K562 (cell line): Measurements from ENCODE around the gene TUBA1A. TPM values are rescaled to one million over a fixed set of nuclear protein-coding genes. Genes with fewer than 3 reads are reported as not detected.

Experiments
- ATAC-seq: fragments of 200-7000 bp; cut with Tn5 transposase; 3 replicates; pipeline ENCODE4 v1.9.1; 2020; ENCODE audit warnings: moderate library complexity
- BruUV-seq: library from RNA; stranded (reverse); fragments of 400-500 nt; replicated peaks from 2 replicates; lab custom pipeline; 2021; lab: Mats Ljungman, UMichigan
- CTCF ChIA-PET: fragments of 300-600 bp; formaldehyde crosslinking; extraction: SDS; loops from one replicate; lab custom pipeline; 2021; ENCODE audit warnings: low intra/inter-chr PET ratio; lab: Yijun Ruan, JAX
- POLR2A ChIA-PET: fragments of 300-600, 350-650 bp; sonication (Branson Sonifier 250); formaldehyde crosslinking; extraction: SDS; loops from one replicate; lab custom pipeline; 2021; ENCODE audit warnings: antibody characterized with exemption, inconsistent platforms; lab: Yijun Ruan, JAX
- DNase-seq, 4 experiments: peaks; one replicate each; pipeline versions ENCODE4 v3.0.0 to v3.0.0-alpha.2; 2011 to 2018; ENCODE audit warnings: low spot score in 3 of 4, mixed read lengths in 3 of 4; ENCODE audit errors: extremely low read depth in 1 of 4
- FAIRE-seq: peaks from 2 replicates; lab custom pipeline; 2011; peaks lifted over from hg19 to GRCh38; lab: Jason Lieb, UNC
- H2AFZ ChIP-seq: 2 replicates; pipeline ENCODE4 v1.6.0; 2011; ENCODE audit warnings: low read depth, low read length, control low read depth, inconsistent platforms
- H3K27ac ChIP-seq: fragments of 200-600 bp; 3 replicates; pipeline ENCODE4 v1.8.0; 2011; ENCODE audit warnings: low read depth, mild to moderate bottlenecking, control low read depth, inconsistent platforms, low read length, moderate library complexity, mixed read lengths; ENCODE audit errors: extremely low read depth
- H3K27me3 ChIP-seq, 2 experiments: fragments of 300-600 bp in 1 of 2; 2 replicates in 1 of 2; 3 replicates in 1 of 2; pipeline versions ENCODE4 v1.6.0 to v1.8.0; 2011; ENCODE audit warnings: inconsistent platforms in 2 of 2, low read length in 2 of 2, mild to moderate bottlenecking in 1 of 2, mixed read lengths in 1 of 2, moderate library complexity in 1 of 2; ENCODE audit not compliant: control insufficient read depth in 2 of 2, insufficient read depth in 2 of 2
- H3K36me3 ChIP-seq: fragments of 300-600 bp; 3 replicates; pipeline ENCODE4 v1.8.0; 2011; ENCODE audit warnings: mild to moderate bottlenecking, low read length, inconsistent platforms; ENCODE audit not compliant: control insufficient read depth, insufficient read depth
- H3K4me1 ChIP-seq, 2 experiments: fragments of 200-600 bp in 1 of 2; replicated peaks in 1 of 2; 2 replicates in 1 of 2; 3 replicates in 1 of 2; pipeline versions ENCODE4 v1.5.1 to v1.8.0; 2011; ENCODE audit warnings: inconsistent platforms in 2 of 2, low read length in 2 of 2, mild to moderate bottlenecking in 1 of 2, mixed read lengths in 1 of 2, moderate library complexity in 1 of 2; ENCODE audit not compliant: control insufficient read depth in 2 of 2, insufficient read depth in 2 of 2
- H3K4me2 ChIP-seq: 2 replicates; pipeline ENCODE4 v1.6.1; 2011; ENCODE audit warnings: low read length, control low read depth, inconsistent platforms, mixed read lengths; ENCODE audit not compliant: insufficient read depth
- H3K4me3 ChIP-seq: fragments of 200-600 bp; sonication (generic), shearing (Covaris generic); 2 replicates; pipeline ENCODE4 v1.5.1; 2016; ENCODE audit warnings: control low read depth, inconsistent platforms
- H3K79me2 ChIP-seq: fragments of 200-600 bp; 3 replicates; pipeline ENCODE4 v1.8.0; 2011; ENCODE audit warnings: low read length, inconsistent platforms; ENCODE audit not compliant: control insufficient read depth, insufficient read depth
- H3K9ac ChIP-seq, 2 experiments: 2 replicates each; pipeline versions ENCODE4 v1.6.0 to v1.6.1; 2011; ENCODE audit warnings: low read depth in 2 of 2, low read length in 2 of 2, control low read depth in 1 of 2, inconsistent platforms in 1 of 2, mild to moderate bottlenecking in 1 of 2, mixed read lengths in 1 of 2; ENCODE audit not compliant: insufficient read depth in 1 of 2
- H3K9me1 ChIP-seq: one replicate; pipeline ENCODE4 v1.6.0; 2011; ENCODE audit warnings: inconsistent platforms, mild to moderate bottlenecking, low read length, moderate library complexity; ENCODE audit not compliant: control insufficient read depth, insufficient read depth
- H3K9me3 ChIP-seq: replicated peaks from 2 replicates; pipeline ENCODE4 v1.5.1; 2011; ENCODE audit warnings: low read depth, low read length, inconsistent platforms; ENCODE audit not compliant: control insufficient read depth, insufficient read depth
- H4K20me1 ChIP-seq: replicated peaks from 2 replicates; pipeline ENCODE4 v1.6.1; 2011; ENCODE audit warnings: low read length, inconsistent platforms, mixed read lengths; ENCODE audit not compliant: control insufficient read depth, insufficient read depth
- ARID1B ChIP-seq: fragments of 450-650 bp; IDR thresholded peaks from 2 replicates; pipeline ENCODE4 v1.6.1; 2016; ENCODE audit warnings: antibody characterized with exemption, mild to moderate bottlenecking, inconsistent platforms
- CREB1 ChIP-seq, 2 experiments: sonication (generic) in 1 of 2; formaldehyde crosslinking in 1 of 2; IDR thresholded peaks; 2 replicates each; pipeline versions ENCODE4 v1.6.1 to v1.8.0; 2012 to 2022; ENCODE audit warnings: inconsistent platforms in 1 of 2, mild to moderate bottlenecking in 1 of 2, missing genetic modification reagents in 1 of 2, moderate library complexity in 1 of 2
- DACH1 ChIP-seq: fragments of 450-650 bp; IDR thresholded peaks from 2 replicates; pipeline ENCODE4 v1.6.1; 2018; ENCODE audit not compliant: partially characterized antibody
- DNMT1 ChIP-seq: fragments of 450-650 bp; IDR thresholded peaks from 2 replicates; pipeline ENCODE4 v1.6.1; 2016; ENCODE audit warnings: antibody characterized with exemption, mild to moderate bottlenecking
- IFI16 ChIP-seq: fragments of 250-450 bp; sonication (Bioruptor Pico); IDR thresholded peaks from 2 replicates; pipeline ENCODE4 v2.1.2; 2022; ENCODE audit warnings: mild to moderate bottlenecking, inconsistent platforms
- KDM2B ChIP-seq: fragments of 250-450 bp; sonication (Bioruptor Pico); IDR thresholded peaks from 2 replicates; pipeline ENCODE4 v1.8.0; 2021; ENCODE audit warnings: mild to moderate bottlenecking, moderate library complexity
- KLF10 ChIP-seq: fragments of 250-450 bp; sonication (Bioruptor Pico); IDR thresholded peaks from 2 replicates; pipeline ENCODE4 v1.6.1; 2021; ENCODE audit warnings: matching md5 sums
- PHB ChIP-seq: fragments of 250-450 bp; sonication (Bioruptor Pico); IDR thresholded peaks from 2 replicates; pipeline ENCODE4 v1.5.0; 2021
- PPARD ChIP-seq: fragments of 250-450 bp; sonication (Bioruptor Pico); IDR thresholded peaks from 2 replicates; pipeline ENCODE4 v1.8.0; 2022; ENCODE audit warnings: inconsistent platforms, mild to moderate bottlenecking, moderate library complexity
- RAD21 ChIP-seq, 2 experiments: fragments of 250-450 bp in 1 of 2; fragments of 450-650 bp in 1 of 2; sonication (Bioruptor Pico) in 1 of 2; formaldehyde crosslinking in 1 of 2; IDR thresholded peaks in 1 of 2; conservative IDR thresholded peaks in 1 of 2; 2 replicates each; pipeline versions ENCODE4 v1.4.0 to v1.8.0; 2020 to 2022; ENCODE audit warnings: mild to moderate bottlenecking in 2 of 2, moderate library complexity in 1 of 2
- RAD51 ChIP-seq: fragments of 450-650 bp; IDR thresholded peaks from 2 replicates; pipeline ENCODE4 v1.7.1; 2016; ENCODE audit warnings: low read depth, mild to moderate bottlenecking, borderline replicate concordance
- RFX1 ChIP-seq: fragments of 450-650 bp; IDR thresholded peaks from 2 replicates; pipeline ENCODE4 v1.6.1; 2016; ENCODE audit warnings: mild to moderate bottlenecking, moderate library complexity
- SP1 ChIP-seq: sonication (generic); formaldehyde crosslinking; IDR thresholded peaks from 2 replicates; pipeline ENCODE4 v1.8.1; 2022; ENCODE audit warnings: mild to moderate bottlenecking, missing genetic modification reagents
- TEAD2 ChIP-seq: fragments of 450-650 bp; IDR thresholded peaks from 2 replicates; pipeline ENCODE4 v1.6.1; 2016; ENCODE audit warnings: missing genetic modification characterization, control low read depth, missing compliant biosample characterization
- TEAD4 ChIP-seq, 2 experiments: sonication (generic) in 1 of 2; formaldehyde crosslinking in 1 of 2; IDR thresholded peaks; 2 replicates each; pipeline versions ENCODE4 v1.6.1 to v1.8.0; 2012 to 2022; ENCODE audit warnings: borderline replicate concordance in 1 of 2, inconsistent platforms in 1 of 2, low read length in 1 of 2, mild to moderate bottlenecking in 1 of 2, missing genetic modification reagents in 1 of 2
- WGBS: fragments of 100-300 bp; shearing (Covaris generic); methylation state at CpG from one replicate; pipeline ENCODE4 v1.1.6; 2016; ENCODE audit warnings: low coverage, mixed read lengths; ENCODE audit not compliant: insufficient coverage; ENCODE audit errors: missing lambda C conversion rate; 5-methylcytosine and 5-hydroxymethylcytosine counted together
- in situ Hi-C: fragments of 300-500 bp; cut with MboI; formaldehyde crosslinking; loops from 4 replicates; pipeline ENCODE4 v1.15.0; 2018; ENCODE audit warnings: inconsistent platforms, mixed read lengths
- intact Hi-C: fragments of 100-400 bp; cut with micrococcal nuclease; formaldehyde crosslinking; loops from 2 replicates; pipeline ENCODE4 v1.14.2; 2022
- polyA plus RNA-seq, 8 experiments: library from polyadenylated mRNA; depleted of rRNA in 4 of 8; stranded (reverse) in 5 of 8; unstranded in 3 of 8; fragments of >200 nt; fragmentation: Nextera tagmentation in 2 of 8; fragmentation: Illumina TruSeq in 1 of 8; extraction: Ambion mirVana in 2 of 8; extraction: Trizol in 1 of 8; gene quantifications; 2 replicates each; pipeline versions ENCODE4 v1.2.1 to v1.2.3, GENCODE V29; 2011 to 2014; ENCODE audit warnings: inconsistent platforms in 1 of 8, missing spikeins in 1 of 8
- total RNA-seq, 7 experiments: library from RNA; depleted of rRNA in 6 of 7; stranded (reverse); fragments of >200 nt in 6 of 7; fragmentation: Illumina TruSeq in 2 of 7; extraction: Trizol in 2 of 7; gene quantifications; 2 replicates each; pipeline versions ENCODE4 v1.2.1 to v1.2.3, GENCODE V29; 2011 to 2021; ENCODE audit warnings: low replicate concordance in 1 of 7
- TF ChIP-seq, protein P1 (sequence below), 2 experiments: IDR thresholded peaks; 2 replicates each; pipeline ENCODE4 v1.6.1; 2012; ENCODE audit warnings: improper control_type of control experiment in 2 of 2, low read depth in 2 of 2, low read length in 2 of 2, borderline replicate concordance in 1 of 2
- TF ChIP-seq, protein P2 (sequence below), 3 experiments: IDR thresholded peaks in 2 of 3; conservative IDR thresholded peaks in 1 of 3; 2 replicates each; pipeline ENCODE4 v1.5.1; 2011 to 2012; ENCODE audit warnings: low read length in 3 of 3, mild to moderate bottlenecking in 3 of 3, control low read depth in 2 of 3, improper control_type of control experiment in 1 of 3, inconsistent platforms in 1 of 3, low read depth in 1 of 3, mixed read lengths in 1 of 3, moderate library complexity in 1 of 3; ENCODE audit not compliant: insufficient read depth in 2 of 3

The TUBA1A gene
- total and polyA plus RNA-seq, 9 of the 15 experiments (the other 6 are each of a cell fraction or from before 2014, with no cell fraction given): 7.4 to 45.1 (median 11.9) TPM

DNA sequence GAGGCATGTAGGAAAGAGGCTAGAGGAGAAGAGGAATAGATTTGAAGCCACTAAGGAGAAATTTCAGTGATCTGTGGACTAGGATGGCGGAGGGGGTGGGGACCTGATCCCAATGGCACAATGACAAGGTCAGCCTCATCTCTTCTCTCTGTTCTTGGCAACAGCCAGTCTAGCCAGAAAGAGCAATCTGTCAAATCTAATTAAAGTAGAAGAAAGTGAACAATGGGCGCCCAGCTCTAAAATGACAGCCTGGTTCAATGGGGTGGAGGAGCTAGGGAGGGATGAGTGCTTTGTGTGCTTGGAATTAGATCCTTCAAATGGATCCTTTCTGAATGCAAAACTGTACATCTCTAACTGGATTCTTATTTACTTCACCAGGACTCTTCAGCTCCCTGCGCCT lies 38.8 kb upstream of the TUBA1A start (continued):
- no peak for TF ChIP-seq TEAD2

DNA sequence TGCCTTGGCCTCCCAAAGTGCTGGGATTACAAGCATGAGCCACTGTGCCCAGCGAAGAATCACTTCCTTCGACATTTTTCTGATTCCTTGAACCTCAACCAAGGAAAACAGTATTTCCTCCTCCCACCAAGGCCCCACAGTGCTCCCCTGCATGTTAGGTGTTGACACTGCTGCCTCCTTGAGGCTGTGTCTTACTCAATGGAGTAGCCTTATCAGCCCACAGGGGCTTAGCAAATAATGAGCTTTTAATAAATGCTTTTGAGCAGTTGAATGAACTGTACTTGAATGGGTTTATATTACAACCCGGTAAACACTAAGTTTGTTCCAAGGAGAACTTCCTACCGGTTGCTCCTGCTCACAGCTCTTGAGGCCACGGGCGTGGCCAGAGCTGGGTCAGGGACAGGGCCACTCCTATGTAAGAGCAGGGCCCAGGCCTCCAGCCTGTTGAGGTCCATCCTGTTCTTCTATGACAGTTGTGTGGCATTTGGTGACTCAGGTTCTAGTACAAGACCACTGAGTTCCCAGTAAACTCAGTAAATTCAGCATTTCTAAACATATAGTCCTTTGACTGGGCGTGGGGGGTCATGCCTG lies 36.8 kb upstream of the TUBA1A start:
- Histone ChIP-seq H3K36me3 (no peaks in the 10 kb centered on the region), H3K9me3 (no peaks in the 10 kb centered on the region), H4K20me1 (no peaks in the 10 kb centered on the region), H3K27ac (no peak overlapping the region), H3K9me1 (no peaks in the 10 kb centered on the region), H3K9ac (peak overlapping the region in 1 of 2 experiments; percentile 28; a peak in 1 of 4 replicates), H3K4me1 (peaks cover 0 to 12% of the 10 kb centered on the region in 2 experiments; a peak in 3 of 5 replicates), H3K4me3 (no peak overlapping the region), H3K79me2 (no peaks in the 10 kb centered on the region), H3K4me2 (no peak overlapping the region), H2AFZ (peak overlapping the region; percentile 56), H3K27me3 (no peaks in the 10 kb centered on the region)
- ATAC-seq (peak; percentile 87), DNase-seq (peak in 1 of 4 experiments; percentile 59), FAIRE-seq (peak; percentile 37)
- intact Hi-C loops (no loop called here), in situ Hi-C loops (no loop called here)
- WGBS: 44% methylated on average over 7 of the region's 7 CpGs
- CTCF ChIA-PET: no interaction called here
- POLR2A ChIA-PET: interaction anchor here (0.5 to 1.6 kb wide), 7 partner anchors 10 to 97 kb away, joined by 3 to 15 read pairs (median 3); partner anchors contain the start of gene TUBA1B
- no TSS peak for BruUV-seq
- TF ChIP-seq TEAD4 (IDR thresholded peaks at IDR 0.05; ENCODE audit: low read length) (no peak), TEAD4 (CRISPR knock-in tag; IDR thresholded peaks at IDR 0.05; ENCODE audit: borderline replicate concordance) (no peak), KDM2B (CRISPR knock-in tag) (no peak), ARID1B (0 out of 2 replicates have a peak, but pooled peaks have one; percentile 5), RAD51 (no peak), DNMT1 (no peak), RAD21 (CRISPR knock-in tag; conservative IDR thresholded peaks at IDR 0.05 in 1 of 2, IDR thresholded peaks at IDR 0.05 in 1 of 2) (peak; percentile 34 to 50), IFI16 (CRISPR knock-in tag) (no peak), CREB1 (IDR thresholded peaks at IDR 0.05) (no peak), CREB1 (CRISPR knock-in tag; IDR thresholded peaks at IDR 0.05) (no peak), KLF10 (no peak), PHB (CRISPR knock-in tag) (no peak), SP1 (CRISPR knock-in tag) (no peak), PPARD (CRISPR knock-in tag) (no peak), RFX1 (no peak), DACH1 (peak; percentile 86)
- TF ChIP-seq, protein P1, sequence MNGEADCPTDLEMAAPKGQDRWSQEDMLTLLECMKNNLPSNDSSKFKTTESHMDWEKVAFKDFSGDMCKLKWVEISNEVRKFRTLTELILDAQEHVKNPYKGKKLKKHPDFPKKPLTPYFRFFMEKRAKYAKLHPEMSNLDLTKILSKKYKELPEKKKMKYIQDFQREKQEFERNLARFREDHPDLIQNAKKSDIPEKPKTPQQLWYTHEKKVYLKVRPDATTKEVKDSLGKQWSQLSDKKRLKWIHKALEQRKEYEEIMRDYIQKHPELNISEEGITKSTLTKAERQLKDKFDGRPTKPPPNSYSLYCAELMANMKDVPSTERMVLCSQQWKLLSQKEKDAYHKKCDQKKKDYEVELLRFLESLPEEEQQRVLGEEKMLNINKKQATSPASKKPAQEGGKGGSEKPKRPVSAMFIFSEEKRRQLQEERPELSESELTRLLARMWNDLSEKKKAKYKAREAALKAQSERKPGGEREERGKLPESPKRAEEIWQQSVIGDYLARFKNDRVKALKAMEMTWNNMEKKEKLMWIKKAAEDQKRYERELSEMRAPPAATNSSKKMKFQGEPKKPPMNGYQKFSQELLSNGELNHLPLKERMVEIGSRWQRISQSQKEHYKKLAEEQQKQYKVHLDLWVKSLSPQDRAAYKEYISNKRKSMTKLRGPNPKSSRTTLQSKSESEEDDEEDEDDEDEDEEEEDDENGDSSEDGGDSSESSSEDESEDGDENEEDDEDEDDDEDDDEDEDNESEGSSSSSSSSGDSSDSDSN (IDR thresholded peaks at IDR 0.05; ENCODE audit: borderline replicate concordance in 1 of 2, low read depth in 2 of 2, low read length in 2 of 2): no peak
- TF ChIP-seq, protein P2, sequence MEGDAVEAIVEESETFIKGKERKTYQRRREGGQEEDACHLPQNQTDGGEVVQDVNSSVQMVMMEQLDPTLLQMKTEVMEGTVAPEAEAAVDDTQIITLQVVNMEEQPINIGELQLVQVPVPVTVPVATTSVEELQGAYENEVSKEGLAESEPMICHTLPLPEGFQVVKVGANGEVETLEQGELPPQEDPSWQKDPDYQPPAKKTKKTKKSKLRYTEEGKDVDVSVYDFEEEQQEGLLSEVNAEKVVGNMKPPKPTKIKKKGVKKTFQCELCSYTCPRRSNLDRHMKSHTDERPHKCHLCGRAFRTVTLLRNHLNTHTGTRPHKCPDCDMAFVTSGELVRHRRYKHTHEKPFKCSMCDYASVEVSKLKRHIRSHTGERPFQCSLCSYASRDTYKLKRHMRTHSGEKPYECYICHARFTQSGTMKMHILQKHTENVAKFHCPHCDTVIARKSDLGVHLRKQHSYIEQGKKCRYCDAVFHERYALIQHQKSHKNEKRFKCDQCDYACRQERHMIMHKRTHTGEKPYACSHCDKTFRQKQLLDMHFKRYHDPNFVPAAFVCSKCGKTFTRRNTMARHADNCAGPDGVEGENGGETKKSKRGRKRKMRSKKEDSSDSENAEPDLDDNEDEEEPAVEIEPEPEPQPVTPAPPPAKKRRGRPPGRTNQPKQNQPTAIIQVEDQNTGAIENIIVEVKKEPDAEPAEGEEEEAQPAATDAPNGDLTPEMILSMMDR (IDR thresholded peaks at IDR 0.05 in 2 of 3, conservative IDR thresholded peaks at IDR 0.05 in 1 of 3; ENCODE audit: insufficient read depth in 2 of 3, low read depth in 1 of 3, low read length in 3 of 3): peak; percentile 46 to 59 (median 47)
